BE2C (cell line): ENCODE data around the gene CSNK1A1L.

Experiments used
- DNase-seq: peaks from one replicate; pipeline ENCODE4 v3.0.0-alpha.2; 2020
- H3K27me3 ChIP-seq: fragments of 250-450 bp; sonication (Bioruptor Pico); 2 replicates; pipeline ENCODE4 v1.5.1; 2020; ENCODE audit warnings: mild to moderate bottlenecking
- H3K36me3 ChIP-seq: fragments of 250-450 bp; sonication (Bioruptor Pico); 2 replicates; pipeline ENCODE4 v1.5.1; 2020; ENCODE audit warnings: mild to moderate bottlenecking
- H3K4me1 ChIP-seq: fragments of 250-450 bp; sonication (Bioruptor Pico); 2 replicates; pipeline ENCODE4 v1.5.1; 2020
- H3K4me3 ChIP-seq: 2 replicates; pipeline ENCODE4 v1.5.1; 2011; ENCODE audit warnings: low read depth, low read length
- H3K9me3 ChIP-seq: fragments of 250-450 bp; sonication (Bioruptor Pico); 2 replicates; pipeline ENCODE4 v1.5.1; 2020
- CTCF ChIP-seq: IDR thresholded peaks from 2 replicates; pipeline ENCODE4 v1.5.1; 2012; ENCODE audit warnings: mild to moderate bottlenecking, low read depth, low read length

CSNK1A1L gene

GRCh38 chr13:37094099-37094498 is 11.4 kb downstream of the CSNK1A1L start:
- no peak for DNase-seq
- Histone ChIP-seq H3K9me3 (no peaks in the 10 kb centered on the region), H3K4me3 (no peak overlapping the region), H3K36me3 (no peaks in the 10 kb centered on the region), H3K4me1 (no peaks in the 10 kb centered on the region), H3K27me3 (peaks cover 32% of the 10 kb centered on the region)
- no peak for TF ChIP-seq CTCF

- H3K4me3 ChIP-seq, result no peak overlapping the region
- no peak for DNase-seq
- no peak for TF ChIP-seq CTCF
- H3K9me3 ChIP-seq, result no peaks in the 10 kb centered on the region
- no peaks in the 10 kb centered on the region for H3K36me3 ChIP-seq
- H3K27me3 ChIP-seq, result peaks cover 28% of the 10 kb centered on the region
- no peaks in the 10 kb centered on the region for H3K4me1 ChIP-seq
These were observed 13.6 kb downstream of the CSNK1A1L start for GRCh38 chr13:37091835-37092234.

- Histone ChIP-seq H3K36me3 (no peaks in the 10 kb centered on the region), H3K4me3 (no peak overlapping the region), H3K27me3 (peaks cover 29% of the 10 kb centered on the region), H3K4me1 (no peaks in the 10 kb centered on the region), H3K9me3 (no peaks in the 10 kb centered on the region)
- no peak for TF ChIP-seq CTCF
- no peak for DNase-seq
These were observed 14.6 kb downstream of the CSNK1A1L start for GRCh38 chr13:37090912-37091311.

- no peak for DNase-seq
- Histone ChIP-seq H3K4me1 (no peaks in the 10 kb centered on the region), H3K36me3 (no peaks in the 10 kb centered on the region), H3K27me3 (peaks cover 29% of the 10 kb centered on the region), H3K9me3 (no peaks in the 10 kb centered on the region), H3K4me3 (no peak overlapping the region)
- no peak for TF ChIP-seq CTCF
These were observed 16.0 kb downstream of the CSNK1A1L start for GRCh38 chr13:37089495-37089894.

- no peak overlapping the region for H3K4me3 ChIP-seq
- H3K27me3 ChIP-seq, result peaks cover 37% of the 10 kb centered on the region
- no peak for TF ChIP-seq CTCF
- no peak for DNase-seq
- H3K36me3 ChIP-seq, result no peaks in the 10 kb centered on the region
- no peaks in the 10 kb centered on the region for H3K4me1 ChIP-seq
- no peaks in the 10 kb centered on the region for H3K9me3 ChIP-seq
These were observed 18.0 kb downstream of the CSNK1A1L start for GRCh38 chr13:37087486-37087885.

GRCh38 chr13:37085606-37086005 is 19.9 kb downstream of the CSNK1A1L start:
- Histone ChIP-seq H3K4me3 (no peak overlapping the region), H3K4me1 (no peaks in the 10 kb centered on the region), H3K27me3 (peaks cover 48% of the 10 kb centered on the region), H3K9me3 (no peaks in the 10 kb centered on the region), H3K36me3 (no peaks in the 10 kb centered on the region)
- DNase-seq, result no peak
- no peak for TF ChIP-seq CTCF
